Adipocyte (in vitro differentiated cells): ENCODE measurements around the gene SPDL1.

Experiments
- DNase-seq: peaks from one replicate; pipeline ENCODE4 v3.0.0-alpha.2; 2015; ENCODE audit warnings: low read depth
- H3K27me3 ChIP-seq: replicated peaks from 2 replicates; pipeline ENCODE4 v1.7.0; 2013; ENCODE audit warnings: mild to moderate bottlenecking, low read length, moderate library complexity; ENCODE audit not compliant: control insufficient read depth, insufficient read depth
- H3K36me3 ChIP-seq: 2 replicates; pipeline ENCODE4 v1.7.0; 2013; ENCODE audit warnings: low read length, mild to moderate bottlenecking, moderate library complexity; ENCODE audit not compliant: control insufficient read depth, insufficient read depth, severe bottlenecking
- H3K4me1 ChIP-seq: 2 replicates; pipeline ENCODE4 v1.7.0; 2013; ENCODE audit warnings: mild to moderate bottlenecking, low read length, moderate library complexity; ENCODE audit not compliant: control insufficient read depth, insufficient read depth
- H3K4me3 ChIP-seq: 2 replicates; pipeline ENCODE4 v1.7.0; 2013; ENCODE audit warnings: mild to moderate bottlenecking, low read length, moderate library complexity
- H3K9ac ChIP-seq: 2 replicates; pipeline ENCODE4 v1.7.0; 2013; ENCODE audit warnings: mild to moderate bottlenecking, low read length, moderate library complexity
- H3K9me3 ChIP-seq: 2 replicates; pipeline ENCODE4 v1.7.0; 2013; ENCODE audit warnings: mild to moderate bottlenecking, low read length, moderate library complexity; ENCODE audit not compliant: control insufficient read depth

Gene SPDL1

GRCh38 chr5:169550227-169550626, 33.3 kb upstream of the SPDL1 start:
- H3K9ac ChIP-seq: no peak overlapping the region
- H3K4me1 ChIP-seq: peaks cover 33% of the 10 kb centered on the region
- no peaks in the 10 kb centered on the region for H3K36me3 ChIP-seq
- no peak for DNase-seq
- peaks cover 5% of the 10 kb centered on the region for H3K9me3 ChIP-seq
- no peaks in the 10 kb centered on the region for H3K27me3 ChIP-seq
- H3K4me3 ChIP-seq: no peak overlapping the region

GRCh38 chr5:169551146-169551545, 32.4 kb upstream of the SPDL1 start:
- Histone ChIP-seq H3K9me3 (peaks cover 13% of the 10 kb centered on the region), H3K36me3 (no peaks in the 10 kb centered on the region), H3K4me3 (no peak overlapping the region), H3K4me1 (peaks cover 33% of the 10 kb centered on the region), H3K27me3 (no peaks in the 10 kb centered on the region), H3K9ac (no peak overlapping the region)
- DNase-seq: no peak

- Histone ChIP-seq H3K4me3 (no peak overlapping the region), H3K36me3 (no peaks in the 10 kb centered on the region), H3K4me1 (peaks cover 33% of the 10 kb centered on the region), H3K9ac (no peak overlapping the region), H3K27me3 (no peaks in the 10 kb centered on the region), H3K9me3 (peaks cover 18% of the 10 kb centered on the region)
- no peak for DNase-seq
Observed at GRCh38 chr5:169551696-169552095, 31.9 kb upstream of the SPDL1 start.

DNA sequence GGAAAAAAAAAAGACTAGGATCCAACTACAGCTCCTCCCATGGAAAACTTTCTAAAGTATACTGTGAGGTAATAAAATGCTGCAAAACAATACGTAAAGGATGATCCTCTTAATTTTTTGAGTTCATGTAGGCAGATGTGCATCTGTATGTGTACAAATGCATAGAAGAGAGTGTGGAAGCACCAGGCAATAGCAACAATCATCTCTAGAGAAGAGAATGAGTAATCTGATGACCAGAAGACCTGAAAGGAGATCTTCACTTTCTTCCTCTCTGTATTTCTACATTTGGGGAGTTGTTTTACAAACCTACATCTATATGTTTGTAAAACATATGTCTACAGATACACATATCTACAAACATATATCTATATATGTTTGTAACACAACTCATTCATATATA, 29.3 kb upstream of the SPDL1 start:
- H3K9me3 ChIP-seq: peaks cover 43% of the 10 kb centered on the region
- H3K4me3 ChIP-seq: no peak overlapping the region
- H3K27me3 ChIP-seq: no peaks in the 10 kb centered on the region
- peaks cover 14% of the 10 kb centered on the region for H3K4me1 ChIP-seq
- no peak for DNase-seq
- no peaks in the 10 kb centered on the region for H3K36me3 ChIP-seq
- H3K9ac ChIP-seq: no peak overlapping the region

DNA sequence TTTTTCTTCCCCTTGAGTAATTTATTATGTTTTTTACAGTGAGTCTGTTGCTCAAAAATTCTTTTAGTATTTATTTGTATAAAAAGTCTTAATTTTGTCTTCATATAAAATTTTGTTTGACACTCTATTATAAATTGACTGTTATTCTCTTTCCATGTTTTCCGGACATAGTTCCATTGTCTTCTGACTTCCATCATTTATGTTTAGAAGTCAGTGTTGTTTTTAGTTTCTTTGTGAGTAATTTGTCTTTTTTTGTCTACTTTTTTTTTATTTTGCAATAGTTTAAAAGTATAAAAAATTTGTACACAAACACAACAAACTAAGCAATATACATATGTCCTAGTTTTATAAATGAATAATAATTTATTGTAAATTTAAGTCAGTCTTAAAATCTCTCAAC, 25.7 kb upstream of the SPDL1 start:
- peaks cover 19% of the 10 kb centered on the region for H3K4me1 ChIP-seq
- H3K9ac ChIP-seq: no peak overlapping the region
- H3K4me3 ChIP-seq: no peak overlapping the region
- no peaks in the 10 kb centered on the region for H3K27me3 ChIP-seq
- H3K9me3 ChIP-seq: peaks cover 48% of the 10 kb centered on the region
- DNase-seq: no peak
- no peaks in the 10 kb centered on the region for H3K36me3 ChIP-seq

GRCh38 chr5:169561893-169562292, 21.7 kb upstream of the SPDL1 start:
- no peaks in the 10 kb centered on the region for H3K36me3 ChIP-seq
- H3K27me3 ChIP-seq: no peaks in the 10 kb centered on the region
- H3K9ac ChIP-seq: peak overlapping the region; percentile 65
- H3K4me1 ChIP-seq: peaks cover 21% of the 10 kb centered on the region
- peak; percentile 89 for DNase-seq
- no peak overlapping the region for H3K4me3 ChIP-seq
- peaks cover 28% of the 10 kb centered on the region for H3K9me3 ChIP-seq

DNA sequence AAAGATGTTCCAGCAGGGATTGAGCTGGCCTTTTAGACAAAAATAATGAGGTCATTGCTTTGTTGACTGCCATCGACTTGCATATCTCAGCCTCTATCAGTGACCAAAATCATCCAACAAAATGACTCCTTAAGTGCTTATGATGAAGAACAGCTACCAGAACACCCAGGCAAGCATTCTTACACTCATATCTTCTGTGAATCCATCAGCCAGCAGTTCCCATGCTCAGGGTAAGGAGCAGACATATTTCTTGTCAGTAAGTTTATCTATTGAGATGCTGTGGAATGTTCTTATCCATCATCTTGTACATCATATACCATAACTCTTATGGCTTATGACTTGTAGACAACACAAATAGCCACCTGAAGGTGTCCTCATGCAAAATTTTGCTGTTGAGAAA, 20.2 kb upstream of the SPDL1 start:
- Histone ChIP-seq H3K27me3 (no peaks in the 10 kb centered on the region), H3K9ac (no peak overlapping the region), H3K4me3 (no peak overlapping the region), H3K36me3 (no peaks in the 10 kb centered on the region), H3K4me1 (peaks cover 21% of the 10 kb centered on the region), H3K9me3 (peaks cover 14% of the 10 kb centered on the region)
- no peak for DNase-seq

DNA sequence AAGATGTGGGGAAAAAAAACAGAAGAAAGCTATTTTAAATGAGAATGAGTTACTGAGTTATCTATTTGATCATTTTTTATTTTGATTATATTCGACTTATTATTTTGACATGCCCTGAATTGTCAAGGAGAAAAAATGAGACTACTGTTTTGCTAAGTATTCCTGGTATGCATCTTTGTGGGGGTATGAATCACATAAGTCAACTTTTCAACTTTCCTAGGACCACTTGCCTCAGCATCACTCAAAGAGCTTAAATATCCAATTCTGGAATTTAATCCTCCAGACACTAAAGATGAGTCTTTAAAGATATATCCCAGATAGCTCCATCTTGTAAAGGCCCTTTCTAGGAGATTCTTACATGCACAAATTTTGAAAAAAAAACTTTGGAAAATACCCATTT, 17.4 kb upstream of the SPDL1 start:
- Histone ChIP-seq H3K4me3 (no peak overlapping the region), H3K4me1 (peaks cover 16% of the 10 kb centered on the region), H3K27me3 (no peaks in the 10 kb centered on the region), H3K9ac (no peak overlapping the region), H3K9me3 (no peaks in the 10 kb centered on the region), H3K36me3 (no peaks in the 10 kb centered on the region)
- no peak for DNase-seq

- Histone ChIP-seq H3K9ac (no peak overlapping the region), H3K9me3 (no peaks in the 10 kb centered on the region), H3K4me1 (peaks cover 10% of the 10 kb centered on the region), H3K27me3 (no peaks in the 10 kb centered on the region), H3K36me3 (no peaks in the 10 kb centered on the region), H3K4me3 (no peak overlapping the region)
- DNase-seq: peak; percentile 48
Observed at GRCh38 chr5:169567079-169567478, 16.5 kb upstream of the SPDL1 start.

DNA sequence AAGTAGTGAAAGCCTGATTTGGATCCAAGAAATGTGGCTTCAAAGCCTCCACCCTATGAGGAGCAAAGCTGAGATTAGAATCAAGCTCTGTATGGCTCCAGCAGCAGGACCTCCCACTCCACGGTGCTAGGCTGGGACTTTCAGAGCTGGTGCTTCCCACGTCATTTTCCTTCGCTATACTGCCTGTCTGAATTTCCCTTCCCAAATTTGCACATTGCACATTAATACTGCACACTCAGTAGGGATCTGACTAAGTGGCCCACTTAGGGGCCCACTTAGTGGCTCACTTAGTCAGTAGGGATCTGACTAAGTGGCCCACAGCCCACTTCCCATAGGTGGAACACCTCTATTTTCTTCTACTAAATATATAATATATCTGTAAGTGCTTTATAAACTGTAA, 14.1 kb upstream of the SPDL1 start:
- DNase-seq: no peak
- H3K36me3 ChIP-seq: no peaks in the 10 kb centered on the region
- H3K27me3 ChIP-seq: no peaks in the 10 kb centered on the region
- H3K4me3 ChIP-seq: no peak overlapping the region
- no peak overlapping the region for H3K9ac ChIP-seq
- no peaks in the 10 kb centered on the region for H3K9me3 ChIP-seq
- peaks cover 6% of the 10 kb centered on the region for H3K4me1 ChIP-seq

DNA sequence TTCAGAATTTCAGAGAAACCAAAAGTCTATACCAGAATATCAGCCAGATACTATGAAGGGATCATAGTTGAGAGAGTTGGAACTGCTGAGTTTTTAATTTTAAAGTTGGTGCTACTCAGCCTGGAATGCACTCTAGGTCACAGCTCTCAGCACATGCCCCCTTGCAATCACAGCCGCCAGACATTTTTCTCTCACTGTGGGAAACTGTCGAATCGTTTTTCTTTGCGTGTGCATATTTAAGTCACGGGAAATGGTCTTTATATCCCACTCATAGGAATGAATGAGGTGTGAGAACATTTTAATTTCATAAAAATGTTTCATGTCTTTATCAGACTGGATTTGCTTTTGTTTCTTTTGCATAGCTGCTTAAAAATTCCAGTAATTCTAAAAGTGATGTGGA, 12.2 kb upstream of the SPDL1 start:
- DNase-seq: no peak
- no peak overlapping the region for H3K4me3 ChIP-seq
- H3K9me3 ChIP-seq: no peaks in the 10 kb centered on the region
- H3K27me3 ChIP-seq: no peaks in the 10 kb centered on the region
- no peak overlapping the region for H3K9ac ChIP-seq
- H3K36me3 ChIP-seq: no peaks in the 10 kb centered on the region
- H3K4me1 ChIP-seq: peaks cover 22% of the 10 kb centered on the region

DNA sequence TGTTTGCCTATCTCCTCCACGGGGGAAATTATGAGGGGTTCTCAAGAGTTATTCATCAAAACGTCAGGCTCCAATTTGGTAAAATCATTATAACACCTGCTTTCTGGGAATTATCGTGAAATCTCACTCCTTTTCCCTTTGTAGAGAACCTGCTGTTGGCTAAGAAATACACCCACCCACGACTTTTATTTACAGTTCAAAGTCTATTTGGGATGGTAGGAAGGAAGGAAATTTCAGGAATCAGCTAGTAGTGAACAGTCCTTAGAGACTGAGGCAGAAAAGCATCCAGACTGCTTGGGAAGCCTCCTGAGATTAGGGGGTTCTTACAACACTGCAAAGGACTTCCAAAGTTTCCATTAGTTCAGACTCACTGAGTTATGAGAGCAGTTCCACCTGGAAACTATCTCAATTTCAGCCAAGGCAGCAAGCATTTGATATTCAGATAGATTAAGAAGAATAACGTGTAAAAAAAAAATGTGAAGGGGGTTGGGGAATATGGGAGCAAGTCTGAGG, 9.4 kb upstream of the SPDL1 start:
- Histone ChIP-seq H3K36me3 (no peaks in the 10 kb centered on the region), H3K27me3 (no peaks in the 10 kb centered on the region), H3K4me3 (no peak overlapping the region), H3K9ac (no peak overlapping the region), H3K9me3 (no peaks in the 10 kb centered on the region), H3K4me1 (peaks cover 37% of the 10 kb centered on the region)
- DNase-seq: no peak
